HG02970 (cell line): Measurements from ENCODE around the gene SMIM30.
A peak's percentile ranks its signal among the peaks of the same experiment; 100 is the strongest.

Experiments
- ATAC-seq: cut with Tn5 transposase; IDR thresholded peaks from one replicate; pipeline ENCODE4 v1.9.1; 2021; ENCODE audit warnings: mild to moderate bottlenecking, moderate library complexity, moderate number of reproducible peaks; ENCODE audit not compliant: unreplicated experiment, low FRiP score

Gene SMIM30

GRCh38 chr7:113109718-113110117 is 8.6 kb downstream of the SMIM30 start:
- no peak for ATAC-seq

- no peak for ATAC-seq
These were observed 18.2 kb downstream of the SMIM30 start for GRCh38 chr7:113100121-113100603.

DNA sequence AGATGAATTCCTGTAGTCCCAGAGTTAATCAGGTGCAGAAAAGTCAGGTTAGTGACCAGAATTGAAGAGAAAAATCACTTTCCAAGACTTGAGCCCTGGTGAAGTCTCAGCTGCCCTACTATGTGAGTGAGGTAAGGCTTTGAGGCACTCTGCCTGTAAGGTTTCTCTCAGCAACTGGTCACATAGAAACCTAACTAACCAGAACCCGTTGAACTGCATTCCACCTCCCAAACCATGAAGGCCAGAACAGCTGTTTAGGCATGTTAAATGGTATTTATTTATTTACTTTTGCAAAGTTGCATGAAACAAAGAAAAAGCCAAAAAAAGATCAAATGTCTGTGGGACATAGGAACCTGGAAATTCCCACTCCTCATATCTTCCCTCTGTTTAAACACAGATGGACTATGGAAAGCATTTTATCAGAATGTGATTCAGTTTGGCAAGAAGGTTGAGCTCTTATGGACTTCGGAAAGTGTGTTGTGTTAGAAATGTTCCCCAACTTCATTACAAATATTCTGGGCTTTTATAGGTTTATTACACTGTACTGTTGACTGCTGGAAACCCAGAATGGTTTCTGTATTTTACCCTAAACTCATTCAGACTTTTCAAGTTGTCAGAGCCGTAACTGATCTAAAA is 19.0 kb downstream of the SMIM30 start:
- no peak for ATAC-seq

- ATAC-seq, result no peak
These were observed 23.7 kb downstream of the SMIM30 start for GRCh38 chr7:113094517-113095249.

- ATAC-seq, result no peak
These were observed 24.8 kb downstream of the SMIM30 start for GRCh38 chr7:113093561-113093960.

GRCh38 chr7:113092762-113093161 is 25.6 kb downstream of the SMIM30 start:
- no peak for ATAC-seq

DNA sequence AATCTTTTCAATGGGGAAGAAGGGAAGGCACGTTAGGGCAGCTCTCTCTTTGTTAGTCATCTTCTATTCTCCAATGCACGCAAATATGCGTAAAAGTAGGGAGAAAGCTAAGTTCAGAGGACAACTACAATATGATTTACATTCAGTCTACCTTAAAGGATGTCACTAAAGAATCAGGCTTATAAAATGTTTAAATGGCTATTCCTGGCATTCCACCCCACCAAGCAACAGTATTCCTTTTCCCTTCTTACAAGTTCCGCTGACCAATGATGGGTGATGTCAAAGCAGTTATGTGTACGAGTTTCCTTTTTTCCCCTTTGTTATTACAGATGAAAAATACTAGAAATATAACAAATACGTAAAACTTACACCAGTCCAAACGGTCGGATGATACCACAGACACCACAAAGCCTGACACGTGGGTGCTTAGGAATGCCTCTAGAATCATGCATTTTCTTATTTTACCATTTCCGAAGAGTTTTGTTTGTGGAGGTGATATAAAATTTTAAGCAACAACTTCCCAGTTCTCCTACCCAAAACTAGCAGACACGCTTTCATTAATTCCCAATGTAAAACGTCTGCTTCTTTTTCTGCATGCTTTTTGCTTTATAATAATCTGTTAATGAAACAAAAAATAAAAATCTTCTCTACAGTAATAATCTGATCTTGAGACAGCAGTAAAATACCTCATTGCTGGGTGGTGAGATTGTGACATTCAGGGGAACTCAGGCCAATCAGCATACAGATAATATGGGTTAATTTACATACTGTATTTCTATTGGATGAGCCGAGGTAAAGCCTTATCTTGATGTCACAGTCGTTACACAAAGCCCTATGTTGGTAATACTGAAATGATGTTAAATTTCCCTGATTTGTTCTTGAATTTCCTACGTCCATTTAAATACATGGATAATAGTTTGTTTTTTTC is 31.0 kb downstream of the SMIM30 start:
- ATAC-seq, result no peak

DNA sequence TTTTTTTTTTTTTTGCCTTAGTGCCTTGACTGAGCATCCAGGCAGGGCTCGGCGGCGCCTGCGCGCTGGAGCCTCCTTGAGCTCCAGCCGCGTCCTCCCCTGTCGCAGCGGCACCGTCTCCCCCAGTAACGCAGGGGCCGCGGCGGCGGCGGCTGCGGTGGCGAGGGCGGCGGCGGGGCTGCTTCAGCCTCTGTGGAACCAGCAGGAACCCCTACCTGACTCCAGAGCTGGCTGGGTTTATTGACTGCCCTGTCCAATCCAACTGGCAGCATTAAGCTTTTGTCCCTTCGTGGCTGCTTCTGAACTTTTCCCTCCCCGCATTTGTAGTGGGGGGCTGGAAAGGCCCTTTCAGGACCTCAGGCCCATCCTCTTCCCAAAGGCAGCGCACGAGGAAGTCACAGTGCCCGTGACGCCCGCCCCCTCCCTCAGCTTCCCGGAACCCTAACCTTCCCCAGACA is 31.9 kb downstream of the SMIM30 start, which contains the start of gene GPR85:
TSS of gene GPR85 (minus strand) at position 397 of the 458 bp plus-strand sequence. CDS start 2,106 bp downstream, outside the sequence.
- peak; percentile 71 for ATAC-seq

DNA sequence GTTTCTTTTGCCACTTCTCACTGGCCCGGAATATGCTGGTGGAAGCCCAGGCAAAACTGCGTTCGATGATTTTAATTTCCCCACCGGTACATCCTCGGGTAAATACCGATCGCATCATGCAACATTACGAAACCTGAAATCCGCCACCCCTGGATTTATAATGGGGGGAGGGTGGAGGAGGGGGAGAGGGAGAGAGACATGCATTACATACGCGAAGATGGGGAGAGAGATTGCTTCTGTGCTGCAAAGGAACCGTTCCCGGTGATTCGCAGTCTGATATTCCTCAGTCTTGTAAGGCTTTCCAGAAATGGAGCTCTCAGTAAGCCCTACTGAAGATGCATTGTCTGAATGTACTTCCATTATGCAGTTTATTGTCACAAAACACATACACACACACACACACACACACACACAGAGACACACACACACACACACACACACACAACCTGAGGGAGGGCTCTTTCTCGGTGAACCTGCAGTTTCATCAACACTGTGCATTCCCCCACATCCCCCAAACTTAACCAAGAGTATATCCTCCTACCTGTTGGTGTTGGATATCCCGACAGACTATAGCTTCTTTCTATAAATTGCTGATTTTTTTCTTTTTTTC is 32.5 kb downstream of the SMIM30 start:
- no peak for ATAC-seq

DNA sequence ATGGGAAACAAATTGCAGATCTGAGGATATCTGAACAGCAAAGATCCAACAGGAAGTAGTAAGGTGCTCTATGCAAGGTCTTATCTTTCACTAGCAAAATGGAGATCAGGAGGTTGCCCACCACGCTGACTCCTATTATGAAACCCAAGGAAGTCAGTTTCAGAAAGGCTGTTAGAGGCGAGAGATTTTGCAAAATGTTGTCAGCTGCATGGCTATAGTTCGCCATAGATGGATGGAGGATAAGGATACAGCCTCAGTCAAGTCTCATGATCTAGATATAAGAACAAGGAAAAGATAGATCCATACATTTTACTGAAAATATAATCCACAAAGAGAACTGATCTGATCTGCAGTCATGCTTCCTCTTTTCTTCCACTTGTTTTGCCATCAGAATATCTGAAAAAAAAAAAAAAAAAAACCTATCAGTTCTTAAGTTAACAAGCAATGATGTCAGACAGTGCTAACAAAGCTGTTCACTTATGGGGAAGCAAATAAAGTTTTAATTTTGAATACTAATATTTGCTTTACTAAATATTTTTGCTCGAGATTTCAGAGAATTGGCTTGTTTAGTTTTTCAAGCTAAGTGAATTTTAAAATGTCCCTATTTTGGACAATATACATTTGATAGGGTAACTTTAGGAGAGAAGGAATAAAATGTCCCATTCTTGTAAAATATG is 33.7 kb downstream of the SMIM30 start:
- ATAC-seq, result no peak

DNA sequence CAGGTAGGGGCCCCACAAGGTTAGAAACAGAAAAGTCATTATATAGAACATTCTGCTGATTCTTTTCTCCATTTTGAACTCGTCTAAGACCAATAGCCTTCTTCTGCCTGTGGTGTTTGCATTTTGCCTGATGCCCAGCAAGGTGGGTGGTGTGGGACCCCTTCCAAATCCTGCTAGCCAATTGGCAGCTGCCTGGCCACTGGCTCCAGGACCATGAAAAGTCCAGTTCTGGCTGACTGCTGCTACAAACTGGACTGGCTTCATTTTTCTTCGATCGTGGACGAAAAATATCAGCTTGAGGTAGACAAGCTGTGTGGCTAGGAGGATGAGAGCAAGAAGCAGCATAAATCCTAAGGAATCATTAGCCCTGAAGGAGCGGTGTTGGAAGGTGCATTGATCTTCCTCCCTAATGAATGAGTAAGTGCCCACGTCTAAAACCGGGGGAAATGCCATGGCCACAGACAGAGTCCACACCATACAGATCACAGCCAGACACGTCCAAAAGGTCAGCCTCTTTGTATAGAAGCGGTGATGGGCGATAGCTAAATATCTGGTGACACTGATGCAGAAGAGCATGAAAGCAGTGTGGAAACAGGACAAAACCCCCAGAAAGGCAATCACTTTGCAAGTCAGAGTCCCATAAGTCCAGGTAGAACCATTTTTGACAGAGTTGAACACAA is 34.4 kb downstream of the SMIM30 start:
- no peak for ATAC-seq

GRCh38 chr7:113083132-113083815 is 35.1 kb downstream of the SMIM30 start:
- no peak for ATAC-seq

DNA sequence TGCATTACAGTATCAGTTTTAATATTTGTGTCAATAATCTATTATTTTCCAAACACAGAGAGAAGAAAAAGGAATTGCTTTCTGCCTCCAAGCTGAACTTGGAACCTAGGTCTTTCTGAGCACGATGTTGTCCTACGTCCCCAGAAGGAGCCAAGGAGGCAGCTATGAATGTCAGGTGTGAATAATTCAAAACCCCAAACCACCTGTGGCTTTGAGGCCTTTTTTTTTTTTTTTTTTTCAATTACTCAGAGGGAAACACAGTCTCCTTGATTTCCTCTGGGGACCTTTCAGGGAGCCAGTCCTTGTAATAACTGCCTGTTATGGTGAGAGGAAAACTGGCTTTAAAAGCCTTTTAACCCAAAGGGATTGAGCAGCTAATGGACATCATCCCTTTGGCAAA is 40.0 kb downstream of the SMIM30 start:
- ATAC-seq, result no peak

- no peak for ATAC-seq
These were observed 41.7 kb downstream of the SMIM30 start for GRCh38 chr7:113076703-113077102.

DNA sequence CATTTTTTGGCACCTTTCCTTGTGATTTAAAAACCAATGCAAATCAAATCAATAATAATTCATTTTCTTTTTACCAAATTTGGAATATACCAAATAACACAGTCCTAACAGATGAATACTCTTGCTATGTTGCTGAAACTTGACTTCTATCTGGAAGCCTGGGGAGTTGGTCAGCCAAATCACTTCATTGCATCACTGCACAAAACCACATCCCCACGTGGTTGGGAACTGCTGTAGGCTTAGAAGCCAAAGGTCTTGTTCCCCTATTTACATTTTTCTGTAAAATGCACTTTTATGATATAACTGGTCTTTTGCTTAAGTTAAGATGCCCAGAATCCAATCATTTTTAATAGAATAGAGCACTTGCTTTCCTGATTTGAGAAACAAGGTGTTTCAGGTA is 46.9 kb downstream of the SMIM30 start:
- no peak for ATAC-seq
